HG03575 (cell line): ENCODE data around the gene GPR139.

Source experiments
- ATAC-seq: cut with Tn5 transposase; IDR thresholded peaks from one replicate; pipeline ENCODE4 v1.9.1; 2021; ENCODE audit not compliant: unreplicated experiment, insufficient number of reproducible peaks, low FRiP score; ENCODE audit errors: extremely low read depth

Gene GPR139

DNA sequence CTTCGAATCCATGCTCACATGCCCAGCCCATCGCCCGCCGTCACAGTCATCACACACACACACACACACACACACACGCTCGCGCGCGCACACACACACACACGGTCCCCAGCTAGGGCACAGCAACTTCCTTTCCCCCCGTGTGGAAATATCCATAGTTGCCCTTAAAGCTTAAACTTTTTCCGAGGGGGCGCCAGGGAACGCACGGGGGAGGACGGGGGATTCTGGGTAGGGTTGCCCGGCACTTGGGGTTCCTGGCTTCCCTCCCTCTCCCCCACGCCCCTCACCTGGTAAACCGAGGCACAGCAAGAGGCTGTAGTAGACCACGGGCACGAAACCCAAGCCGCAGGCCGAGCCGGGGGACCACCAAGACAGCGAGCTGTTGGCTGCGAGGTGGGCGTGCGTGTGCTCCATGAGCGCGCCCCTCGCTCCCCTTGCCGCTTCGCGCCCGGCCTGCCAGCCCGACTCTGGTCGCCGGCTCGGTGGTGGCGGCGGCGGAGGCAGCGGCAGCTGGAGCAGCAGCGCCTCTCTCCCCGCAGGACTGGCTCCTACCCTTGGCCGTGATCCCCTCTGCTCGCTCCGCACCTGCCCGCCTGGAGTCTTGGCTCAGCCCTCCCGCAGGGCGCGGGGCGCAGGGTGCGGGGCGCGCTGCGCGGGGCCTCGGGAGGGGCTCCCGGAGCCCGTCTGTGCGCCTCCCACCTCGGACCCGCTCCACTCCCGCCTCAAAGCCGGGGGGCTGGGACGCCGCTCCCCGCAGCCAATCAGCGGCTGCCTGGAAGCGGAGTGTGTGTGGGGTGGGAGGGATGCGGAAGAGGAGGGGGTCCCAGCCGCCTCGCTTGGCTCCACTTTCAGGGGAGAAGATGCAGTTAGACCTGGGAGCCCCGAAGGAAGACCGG, at the start of gene GPR139:
Gene GPR139 (minus strand): TSS at position 688 of the 896 bp plus-strand sequence. CDS start 274 bp downstream, at position 414.
- no peak for ATAC-seq

- ATAC-seq, result no peak
Observed at GRCh38 chr16:20122011-20122410, 48.3 kb upstream of the GPR139 start.

DNA sequence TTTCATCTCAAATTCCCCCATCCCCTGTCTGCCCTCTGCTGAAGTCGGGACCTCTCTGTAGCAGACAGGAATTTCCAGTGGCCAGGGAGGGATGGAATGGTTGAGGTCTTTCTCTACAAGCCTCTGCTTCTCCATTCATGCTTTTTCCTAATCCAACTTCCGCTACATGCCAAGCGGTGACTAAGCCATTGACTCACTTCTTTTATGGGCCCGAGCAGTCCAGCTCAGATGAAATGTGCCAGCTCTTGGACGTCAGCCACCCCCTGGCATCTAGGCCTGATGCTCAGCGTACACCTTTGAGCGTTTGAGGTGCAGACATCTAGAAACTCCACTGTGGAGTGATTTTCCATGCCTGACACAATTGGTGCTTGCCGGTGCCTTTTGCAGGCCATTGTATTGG, 40.7 kb upstream of the GPR139 start:
- no peak for ATAC-seq

DNA sequence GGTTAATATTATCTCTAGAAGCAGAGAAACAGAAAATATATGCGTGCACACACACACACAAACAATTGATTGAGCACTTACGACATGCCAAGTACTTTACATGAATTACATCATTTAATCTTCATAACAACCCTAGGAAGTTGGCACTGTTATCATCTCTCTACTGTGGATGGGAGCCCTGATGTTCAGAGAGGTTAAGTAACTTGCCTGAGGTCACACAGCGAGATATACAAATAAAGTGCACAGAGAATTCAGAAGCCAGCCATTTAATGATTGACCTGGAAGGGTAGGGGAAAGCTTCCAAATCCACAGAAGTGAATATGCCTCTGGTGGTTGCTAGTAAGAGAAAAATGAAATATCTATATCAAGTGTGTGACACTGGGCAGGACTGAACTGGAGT, 37.5 kb upstream of the GPR139 start:
- no peak for ATAC-seq

- no peak for ATAC-seq
Observed at GRCh38 chr16:20107083-20107482, 33.4 kb upstream of the GPR139 start.

DNA sequence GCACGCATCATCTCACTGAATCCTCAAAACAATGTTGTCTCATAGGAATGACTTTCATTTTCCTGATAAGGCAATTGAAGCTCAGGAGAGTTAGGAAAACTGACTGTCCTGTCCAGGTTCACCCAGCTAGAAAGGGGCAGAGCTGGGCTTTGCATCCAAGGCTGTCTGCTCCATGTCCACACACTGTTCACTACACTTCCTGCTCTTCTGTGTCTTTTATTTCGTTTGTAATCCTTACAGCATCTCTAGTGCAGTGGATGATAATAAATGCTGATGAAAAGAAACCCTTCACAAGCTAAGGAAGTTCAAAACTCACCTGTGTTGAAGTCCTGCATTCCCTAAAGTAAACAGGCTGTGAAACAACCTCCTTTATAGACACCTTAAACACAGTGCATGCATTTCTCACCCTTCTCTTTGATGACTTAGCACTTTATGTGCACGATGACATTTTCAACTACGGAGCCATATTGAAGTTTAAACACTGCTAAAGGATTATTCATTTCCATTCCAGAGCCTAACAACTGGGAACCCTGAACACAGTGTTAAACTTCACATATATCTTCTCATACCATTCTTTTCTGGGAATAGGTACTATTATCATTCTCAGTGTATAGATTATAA, 31.0 kb upstream of the GPR139 start:
- no peak for ATAC-seq

GRCh38 chr16:20102521-20102920, 28.8 kb upstream of the GPR139 start:
- ATAC-seq, result no peak

DNA sequence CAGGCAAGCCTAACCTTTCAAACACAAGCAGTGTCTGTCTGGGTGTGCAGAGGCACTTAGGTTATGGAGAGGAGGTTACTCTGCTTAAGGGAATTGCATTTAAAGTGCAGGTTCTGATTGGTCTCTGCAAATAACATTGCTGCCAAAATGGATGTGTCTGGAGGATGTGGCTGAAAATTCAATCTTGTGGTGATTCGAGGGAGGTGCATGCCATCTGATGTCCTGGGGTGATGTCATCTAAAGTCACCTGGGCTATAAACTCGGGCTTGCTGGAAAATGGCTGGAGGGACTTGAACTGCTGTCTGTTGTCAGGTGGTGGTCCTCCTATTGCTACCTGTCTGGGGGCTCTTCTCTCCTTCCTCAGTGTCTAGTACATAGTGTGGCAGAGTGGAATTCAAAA, 28.3 kb upstream of the GPR139 start:
- no peak for ATAC-seq

DNA sequence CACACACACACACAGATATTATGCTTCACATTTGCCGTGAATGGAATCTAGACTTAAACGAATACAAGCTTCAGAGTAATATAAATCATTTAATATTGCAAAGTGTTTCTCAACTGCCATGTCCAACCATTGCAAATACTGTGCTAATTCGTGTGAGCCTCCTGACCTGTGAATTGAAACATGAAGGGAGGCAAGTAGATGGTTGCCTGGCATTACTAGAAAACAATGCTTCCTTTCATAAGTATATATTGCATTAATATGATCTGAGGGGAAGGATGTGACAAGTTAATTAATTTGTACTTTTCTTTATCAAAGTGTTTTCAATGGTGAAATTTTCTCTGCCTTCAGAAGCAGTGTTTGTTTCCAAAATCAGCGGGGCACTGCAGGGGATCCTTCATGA, 25.7 kb upstream of the GPR139 start:
- no peak for ATAC-seq

- ATAC-seq, result no peak
Observed at GRCh38 chr16:20094157-20094556, 20.5 kb upstream of the GPR139 start.

- ATAC-seq, result no peak
Observed at GRCh38 chr16:20089246-20089965, 15.7 kb upstream of the GPR139 start.

- no peak for ATAC-seq
Observed at GRCh38 chr16:20084624-20085226, 11.0 kb upstream of the GPR139 start.

DNA sequence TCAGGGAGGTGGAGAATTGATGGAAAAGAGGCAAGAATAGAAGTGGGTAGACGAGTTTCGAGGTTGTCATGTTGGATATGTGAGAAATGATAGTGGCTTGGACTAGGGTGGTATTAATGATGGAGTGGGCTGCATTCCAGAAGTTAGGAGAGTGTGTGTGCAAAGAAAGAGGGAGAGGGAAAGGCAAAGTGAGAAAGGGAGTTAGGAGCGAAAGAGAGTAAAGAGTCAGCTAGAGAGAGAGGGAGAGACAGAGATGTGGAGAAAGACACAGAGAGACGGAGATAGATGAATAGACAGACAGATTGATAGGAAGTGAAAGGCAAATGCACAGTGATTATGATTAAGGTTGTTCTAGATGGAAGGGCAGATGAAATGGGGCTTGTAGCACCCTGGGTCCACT, 5.4 kb upstream of the GPR139 start:
- ATAC-seq, result no peak

- ATAC-seq, result no peak
Observed at GRCh38 chr16:20075243-20075642, 1.6 kb upstream of the GPR139 start.

DNA sequence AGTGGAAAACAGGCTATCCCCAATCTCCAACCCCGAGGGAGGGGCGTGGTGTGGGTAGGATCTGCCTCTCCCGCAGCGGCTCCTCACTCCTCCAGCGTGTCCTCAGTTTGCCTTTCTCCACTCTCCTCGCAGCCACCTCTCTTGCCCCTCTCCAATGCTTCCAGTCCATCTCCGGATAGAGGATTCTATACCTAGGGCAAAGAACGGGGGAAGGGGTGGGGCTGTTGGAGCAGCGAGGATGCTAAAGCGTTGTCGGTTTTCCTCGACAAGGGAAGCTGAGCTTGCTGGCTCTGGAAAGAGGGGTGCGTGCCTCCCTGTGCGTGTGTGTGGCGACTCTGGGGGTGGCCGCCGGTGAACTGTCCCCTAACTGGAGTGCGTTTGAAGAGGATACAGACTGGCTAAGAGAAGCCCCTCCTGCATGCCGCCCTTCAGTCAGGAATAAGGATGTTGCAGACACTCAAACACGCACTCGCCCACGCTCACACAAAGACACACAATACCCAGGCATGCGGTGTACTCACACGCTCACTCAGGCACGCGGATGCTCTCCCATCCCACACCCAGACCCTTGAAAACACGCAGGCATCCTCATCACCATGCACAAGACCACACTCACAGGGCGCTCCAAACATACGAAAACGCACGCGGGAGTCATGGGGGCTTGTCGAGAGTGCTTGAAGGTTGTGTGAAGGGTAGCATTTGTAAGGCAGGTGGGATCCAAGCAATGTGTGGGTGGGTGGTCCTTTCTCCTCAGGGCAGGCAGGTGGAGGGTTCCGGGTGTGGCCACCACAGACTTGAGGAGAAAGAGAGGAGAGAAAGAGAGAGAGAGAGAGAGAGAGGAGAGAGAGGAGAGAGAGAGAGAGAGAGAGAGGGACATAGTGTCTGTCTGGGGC, 655 bp upstream of the GPR139 start:
- ATAC-seq, result no peak

GRCh38 chr16:20072874-20073202, 852 bp downstream of the GPR139 start:
- no peak for ATAC-seq

- no peak for ATAC-seq
Observed at GRCh38 chr16:20072146-20072873, 1.4 kb downstream of the GPR139 start.

GRCh38 chr16:20064931-20065330, 8.8 kb downstream of the GPR139 start:
- ATAC-seq, result no peak
